ENCODE results near the gene ZDHHC11B.
"Not testable (repeated sequence)": the region's sequence is repeated elsewhere in the genome, so short reads cannot be mapped to it uniquely, and the experiment has no call there.

ZDHHC11B gene

GRCh38 chr5:716740-717139 lies 67.8 kb downstream of the ZDHHC11B start:
- DNase-seq (ENCODE audit: low read depth in 2 of 2) = not testable (repeated sequence)

GRCh38 chr5:715636-716035 lies 68.9 kb downstream of the ZDHHC11B start:
- DNase-seq (ENCODE audit: low read depth in 2 of 2) = not testable (repeated sequence)

GRCh38 chr5:714215-715118 lies 70.1 kb downstream of the ZDHHC11B start:
- not testable (repeated sequence) for DNase-seq (ENCODE audit: low read depth in 2 of 2)

- DNase-seq (ENCODE audit: low read depth in 2 of 2) = not testable (repeated sequence)
These were observed 70.8 kb downstream of the ZDHHC11B start for GRCh38 chr5:713686-714085.

- not testable (repeated sequence) for DNase-seq (ENCODE audit: low read depth in 2 of 2)
These were observed 75.5 kb downstream of the ZDHHC11B start for GRCh38 chr5:708848-709517.

GRCh38 chr5:708374-708773 lies 76.2 kb downstream of the ZDHHC11B start:
- DNase-seq (ENCODE audit: low read depth in 2 of 2) = not testable (repeated sequence)

GRCh38 chr5:706127-706526 lies 78.4 kb downstream of the ZDHHC11B start:
- DNase-seq (ENCODE audit: low read depth in 2 of 2) = not testable (repeated sequence)

- not testable (repeated sequence) for DNase-seq (ENCODE audit: low read depth in 2 of 2)
These were observed 87.5 kb downstream of the ZDHHC11B start for GRCh38 chr5:696753-697702.

- not testable (repeated sequence) for DNase-seq (ENCODE audit: low read depth in 2 of 2)
These were observed 88.3 kb downstream of the ZDHHC11B start for GRCh38 chr5:696191-696590.

GRCh38 chr5:695475-695874 lies 89.1 kb downstream of the ZDHHC11B start:
- not testable (repeated sequence) for DNase-seq (ENCODE audit: low read depth in 2 of 2)

GRCh38 chr5:694042-694431 lies 90.5 kb downstream of the ZDHHC11B start:
- DNase-seq (ENCODE audit: low read depth in 2 of 2) = not testable (repeated sequence)

- DNase-seq (ENCODE audit: low read depth in 2 of 2) = peak; percentile 66 to 70
These were observed 91.1 kb downstream of the ZDHHC11B start, which contains the start of gene TPPP for GRCh38 chr5:693271-694041. Gene TPPP, minus strand, starts transcription at chr5:693352. Its CDS starts 15,292 bp downstream, at chr5:678060.

GRCh38 chr5:692529-693041 lies 91.9 kb downstream of the ZDHHC11B start:
- not testable (repeated sequence) for DNase-seq (ENCODE audit: low read depth in 2 of 2)

- DNase-seq (ENCODE audit: low read depth in 2 of 2) = no peak
These were observed 92.6 kb downstream of the ZDHHC11B start for GRCh38 chr5:691817-692528.

- not testable (repeated sequence) for DNase-seq (ENCODE audit: low read depth in 2 of 2)
These were observed 93.5 kb downstream of the ZDHHC11B start for GRCh38 chr5:691049-691448.

GRCh38 chr5:690293-690692 lies 94.2 kb downstream of the ZDHHC11B start:
- DNase-seq (ENCODE audit: low read depth in 2 of 2) = not testable (repeated sequence)

GRCh38 chr5:688348-689010 lies 96.0 kb downstream of the ZDHHC11B start:
- not testable (repeated sequence) for DNase-seq (ENCODE audit: low read depth in 2 of 2)

- DNase-seq (ENCODE audit: low read depth in 2 of 2) = not testable (repeated sequence)
These were observed 97.6 kb downstream of the ZDHHC11B start for GRCh38 chr5:686936-687335.

GRCh38 chr5:686172-686523 lies 98.4 kb downstream of the ZDHHC11B start:
- not testable (repeated sequence) for DNase-seq (ENCODE audit: low read depth in 2 of 2)
